Gastroesophageal sphincter (tissue), 3 donors: ENCODE measurements around the gene ASZ1.

Source experiments
- EP300 ChIP-seq: sonication (generic); formaldehyde crosslinking; IDR thresholded peaks from one replicate; pipeline ENCODE4 v1.6.1; 2017; ENCODE audit warnings: antibody characterized with exemption, mild to moderate bottlenecking
- POLR2A ChIP-seq, 2 donors: fragments of 450-650 bp; IDR thresholded peaks; one replicate each; pipeline ENCODE4 v1.6.1; 2017; ENCODE audit warnings: antibody characterized with exemption in 2 of 2, mild to moderate bottlenecking in 2 of 2, moderate library complexity in 1 of 2
- POLR2AphosphoS5 ChIP-seq: sonication (generic); formaldehyde crosslinking; IDR thresholded peaks from one replicate; pipeline ENCODE4 v1.6.1; 2017; ENCODE audit warnings: antibody characterized with exemption
- TF ChIP-seq, protein P1 (sequence below), 4 experiments: fragments of 200-600 bp in 2 of 4; fragments of 450-650 bp in 2 of 4; sonication (generic) in 1 of 4; IDR thresholded peaks; one replicate each; pipeline ENCODE4 v1.5.1; 2017 to 2019; ENCODE audit warnings: antibody characterized with exemption in 4 of 4, mild to moderate bottlenecking in 2 of 4, moderate library complexity in 2 of 4

- TF ChIP-seq, protein P1, sequence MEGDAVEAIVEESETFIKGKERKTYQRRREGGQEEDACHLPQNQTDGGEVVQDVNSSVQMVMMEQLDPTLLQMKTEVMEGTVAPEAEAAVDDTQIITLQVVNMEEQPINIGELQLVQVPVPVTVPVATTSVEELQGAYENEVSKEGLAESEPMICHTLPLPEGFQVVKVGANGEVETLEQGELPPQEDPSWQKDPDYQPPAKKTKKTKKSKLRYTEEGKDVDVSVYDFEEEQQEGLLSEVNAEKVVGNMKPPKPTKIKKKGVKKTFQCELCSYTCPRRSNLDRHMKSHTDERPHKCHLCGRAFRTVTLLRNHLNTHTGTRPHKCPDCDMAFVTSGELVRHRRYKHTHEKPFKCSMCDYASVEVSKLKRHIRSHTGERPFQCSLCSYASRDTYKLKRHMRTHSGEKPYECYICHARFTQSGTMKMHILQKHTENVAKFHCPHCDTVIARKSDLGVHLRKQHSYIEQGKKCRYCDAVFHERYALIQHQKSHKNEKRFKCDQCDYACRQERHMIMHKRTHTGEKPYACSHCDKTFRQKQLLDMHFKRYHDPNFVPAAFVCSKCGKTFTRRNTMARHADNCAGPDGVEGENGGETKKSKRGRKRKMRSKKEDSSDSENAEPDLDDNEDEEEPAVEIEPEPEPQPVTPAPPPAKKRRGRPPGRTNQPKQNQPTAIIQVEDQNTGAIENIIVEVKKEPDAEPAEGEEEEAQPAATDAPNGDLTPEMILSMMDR (IDR thresholded peaks at IDR 0.05) = no peak
- no peak for TF ChIP-seq POLR2A (IDR thresholded peaks at IDR 0.05)
- TF ChIP-seq POLR2AphosphoS5 = no peak
- no peak for TF ChIP-seq EP300
Observed at GRCh38 chr7:117448655-117449054, 21.4 kb upstream of the ASZ1 start.
